Esophagus squamous epithelium (tissue), 5 donors: ENCODE data around the gene RABAC1. TPM values are rescaled to one million over a fixed set of nuclear protein-coding genes. Genes with fewer than 3 reads are reported as not detected.
"Not testable (repeated sequence)": the region's sequence is repeated elsewhere in the genome, so short reads cannot be mapped to it uniquely, and the experiment has no call there.

Source experiments
- DNase-seq: peaks from one replicate; lab custom pipeline; 2025; lab: John Stamatoyannopoulos, UW
- H3K27ac ChIP-seq, 4 donors: fragments of 200-600 bp; sonication (generic); one replicate each; pipeline ENCODE4 v1.5.1; 2016 to 2019; ENCODE audit warnings: mild to moderate bottlenecking in 1 of 4
- H3K27me3 ChIP-seq, 4 donors: fragments of 200-600 bp; sonication (generic); 1 replicate in 3 of 4; 2 replicates in 1 of 4; pipeline versions ENCODE4 v1.5.1 to v1.6.0; 2017 to 2021; ENCODE audit warnings: antibody characterized with exemption in 1 of 4
- H3K36me3 ChIP-seq, 3 donors: fragments of 200-600 bp; sonication (generic); one replicate each; pipeline ENCODE4 v1.5.1; 2016 to 2019
- H3K4me1 ChIP-seq, 3 donors: fragments of 200-600 bp; sonication (generic); one replicate each; pipeline ENCODE4 v1.5.1; 2017 to 2019
- H3K4me3 ChIP-seq, 4 donors: fragments of 200-600 bp; sonication (generic); 1 replicate in 3 of 4; 2 replicates in 1 of 4; pipeline ENCODE4 v1.5.1; 2016 to 2019; ENCODE audit warnings: mild to moderate bottlenecking in 2 of 4, moderate library complexity in 1 of 4
- H3K9me3 ChIP-seq, 3 donors: fragments of 200-600 bp; sonication (generic); one replicate each; pipeline ENCODE4 v1.5.1; 2016 to 2019
- POLR2A ChIP-seq, 4 donors: fragments of 450-650 bp; IDR thresholded peaks; one replicate each; pipeline ENCODE4 v1.6.1; 2017; ENCODE audit warnings: antibody characterized with exemption in 4 of 4, mild to moderate bottlenecking in 4 of 4, moderate library complexity in 3 of 4
- WGBS, 2 donors: methylation state at CpG; one replicate each; pipeline ENCODE4 v1.1.5; 2018; 5-methylcytosine and 5-hydroxymethylcytosine counted together
- intact Hi-C: fragments of 100-400 bp; cut with DNase I; formaldehyde crosslinking; loops from one replicate; pipeline ENCODE4 v1.15.0; 2022
- total RNA-seq, 4 donors: library from RNA; depleted of rRNA; stranded (reverse); fragments of >200 nt; gene quantifications; one replicate each; pipeline ENCODE4 v1.1.0, GENCODE V29; 2016
- TF ChIP-seq, protein P1 (sequence below), 6 experiments: fragments of 450-650 bp in 4 of 6; fragments of 200-600 bp in 2 of 6; sonication (generic) in 2 of 6; IDR thresholded peaks; one replicate each; pipeline ENCODE4 v1.5.1; 2016 to 2019; ENCODE audit warnings: antibody characterized with exemption in 6 of 6, mild to moderate bottlenecking in 4 of 6, moderate library complexity in 4 of 6
- donor health status: DM: yes; HTN: yes; CAD: no.

Gene RABAC1
- total RNA-seq, 4 donors from 2014 or later, result 47.4 to 113 (median 103) TPM

DNA sequence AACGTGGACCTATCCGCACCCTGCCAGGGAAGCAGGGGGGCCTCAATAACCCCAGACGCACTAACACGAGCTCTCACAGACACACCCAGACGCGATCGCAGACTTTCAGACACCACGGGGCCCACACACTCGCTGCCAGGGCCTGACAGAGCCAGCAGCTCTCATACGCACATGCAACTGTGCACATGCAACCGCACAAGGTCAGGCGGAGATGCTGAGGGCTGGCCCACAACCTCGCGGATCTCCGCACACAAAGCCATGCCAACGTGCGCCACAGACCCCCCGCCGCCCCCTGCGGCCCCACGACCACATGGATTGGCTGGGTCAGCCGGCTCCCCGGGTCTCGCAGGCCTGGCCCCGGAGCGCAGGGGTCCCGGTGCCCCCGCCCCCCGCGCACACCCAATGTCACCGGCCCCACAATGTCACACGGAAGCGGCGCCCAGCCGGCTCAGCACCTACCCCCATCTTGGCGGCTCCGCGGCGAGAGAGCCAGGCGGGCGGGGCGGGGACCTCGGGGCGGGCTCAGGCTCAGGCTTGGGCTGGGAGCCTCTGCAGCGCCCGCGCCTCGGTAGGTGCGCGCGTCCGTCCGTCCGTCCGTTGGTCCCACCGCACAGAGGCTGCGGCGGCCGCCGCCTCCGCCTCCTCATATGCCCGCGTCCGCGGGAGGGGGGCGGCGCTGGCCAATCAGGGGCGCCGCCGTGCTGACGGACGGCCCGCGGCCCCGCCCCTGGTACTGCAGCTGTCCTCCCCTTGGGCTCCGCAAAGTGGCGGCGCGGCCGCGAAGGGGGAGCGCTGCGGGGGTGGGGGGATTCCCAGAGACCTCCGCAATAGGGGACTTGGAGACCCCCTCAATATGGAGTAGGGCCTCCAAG is 34.7 kb upstream of the RABAC1 start, which contains the start of gene ATP1A3:
TSS of gene ATP1A3 (minus strand) at position 619 of the 872 bp plus-strand sequence. CDS start at position 465, 154 bp downstream.
- no peaks in the 10 kb centered on the region for H3K9me3 ChIP-seq
- H3K36me3 ChIP-seq, result no peaks in the 10 kb centered on the region
- peak within 1 kb of the TSS; percentile 23 to 69 (median 38) for H3K4me3 ChIP-seq
- H3K27ac ChIP-seq, result no peak within 1 kb of the TSS
- DNase-seq, result no peak
- intact Hi-C loops, result no loop called here
- WGBS, 2 donors, result 0 to 7% methylated on average over 6 to 7 of the region's 84 CpGs
- TF ChIP-seq POLR2A (IDR thresholded peaks at IDR 0.05), result no peak
- TF ChIP-seq, protein P1, sequence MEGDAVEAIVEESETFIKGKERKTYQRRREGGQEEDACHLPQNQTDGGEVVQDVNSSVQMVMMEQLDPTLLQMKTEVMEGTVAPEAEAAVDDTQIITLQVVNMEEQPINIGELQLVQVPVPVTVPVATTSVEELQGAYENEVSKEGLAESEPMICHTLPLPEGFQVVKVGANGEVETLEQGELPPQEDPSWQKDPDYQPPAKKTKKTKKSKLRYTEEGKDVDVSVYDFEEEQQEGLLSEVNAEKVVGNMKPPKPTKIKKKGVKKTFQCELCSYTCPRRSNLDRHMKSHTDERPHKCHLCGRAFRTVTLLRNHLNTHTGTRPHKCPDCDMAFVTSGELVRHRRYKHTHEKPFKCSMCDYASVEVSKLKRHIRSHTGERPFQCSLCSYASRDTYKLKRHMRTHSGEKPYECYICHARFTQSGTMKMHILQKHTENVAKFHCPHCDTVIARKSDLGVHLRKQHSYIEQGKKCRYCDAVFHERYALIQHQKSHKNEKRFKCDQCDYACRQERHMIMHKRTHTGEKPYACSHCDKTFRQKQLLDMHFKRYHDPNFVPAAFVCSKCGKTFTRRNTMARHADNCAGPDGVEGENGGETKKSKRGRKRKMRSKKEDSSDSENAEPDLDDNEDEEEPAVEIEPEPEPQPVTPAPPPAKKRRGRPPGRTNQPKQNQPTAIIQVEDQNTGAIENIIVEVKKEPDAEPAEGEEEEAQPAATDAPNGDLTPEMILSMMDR (IDR thresholded peaks at IDR 0.05), result no peak
- H3K4me1 ChIP-seq, result peaks cover 10 to 34% (median 15%) of the 10 kb centered on the region in 3 donors
- H3K27me3 ChIP-seq, result peaks cover 0 to 94% (median 25%) of the 10 kb centered on the region in 4 donors

GRCh38 chr19:41991925-41992569 is 32.9 kb upstream of the RABAC1 start:
- H3K36me3 ChIP-seq, DNase-seq, H3K9me3 ChIP-seq, H3K4me3 ChIP-seq, intact Hi-C loops, H3K27ac ChIP-seq: not testable (repeated sequence)
- WGBS, 2 donors, result 64 to 84% methylated on average over 7 to 9 of the region's 11 CpGs
- Histone ChIP-seq H3K4me1 (peaks cover 6 to 16% (median 11%) of the 10 kb centered on the region in 3 donors), H3K27me3 (peaks cover 0 to 81% (median 13%) of the 10 kb centered on the region in 4 donors)

DNA sequence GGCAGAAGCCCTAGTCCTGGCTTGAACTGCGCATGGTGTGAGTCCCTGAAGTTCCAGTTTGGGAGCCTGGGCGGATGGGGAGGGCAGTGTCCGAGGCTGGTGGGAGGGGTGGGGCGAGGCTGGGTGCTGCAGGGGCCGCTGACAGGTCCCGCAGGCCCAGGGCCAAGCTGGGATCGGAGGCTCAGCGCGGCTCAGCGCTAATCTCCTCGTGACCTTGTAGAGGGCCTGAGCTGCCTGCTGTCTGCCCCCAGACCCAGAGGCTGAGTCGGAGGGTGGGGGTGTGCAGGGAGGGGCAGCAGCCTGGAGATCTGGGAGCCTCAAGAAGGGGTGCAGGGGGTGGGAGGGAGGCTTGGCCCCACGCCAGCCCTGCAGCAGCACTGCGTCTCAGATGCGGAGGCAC is 31.9 kb upstream of the RABAC1 start:
- TF ChIP-seq, protein P1 (IDR thresholded peaks at IDR 0.05), result no peak
- TF ChIP-seq POLR2A (IDR thresholded peaks at IDR 0.05), result no peak

DNA sequence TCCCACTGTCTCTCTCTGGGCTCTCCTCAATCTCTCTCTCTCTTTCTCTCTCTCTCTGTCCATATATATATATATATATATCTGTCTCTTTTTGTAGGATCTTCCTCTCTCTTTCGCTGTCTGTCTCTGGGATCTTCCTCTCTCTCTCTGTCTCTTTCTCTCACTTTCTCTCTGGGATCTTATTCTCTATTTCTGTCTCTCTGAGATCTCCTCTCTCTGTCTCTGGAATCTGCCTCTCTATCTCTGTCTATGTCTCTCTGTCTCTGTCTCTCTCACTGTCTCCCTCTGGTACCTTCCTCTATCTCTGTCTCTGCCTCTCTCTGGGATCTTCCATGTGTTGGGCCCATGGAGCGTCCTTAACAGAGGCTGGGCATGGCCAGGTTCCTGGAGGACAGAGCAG is 31.5 kb upstream of the RABAC1 start:
- no peak for TF ChIP-seq POLR2A (IDR thresholded peaks at IDR 0.05)
- TF ChIP-seq, protein P1 (IDR thresholded peaks at IDR 0.05), result no peak
- Histone ChIP-seq H3K4me1 (peaks cover 6 to 16% (median 11%) of the 10 kb centered on the region in 3 donors), H3K9me3 (no peaks in the 10 kb centered on the region), H3K27ac (no peak overlapping the region), H3K27me3 (peaks cover 0 to 66% (median 10%) of the 10 kb centered on the region in 4 donors), H3K36me3 (no peaks in the 10 kb centered on the region), H3K4me3 (no peak overlapping the region)
- DNase-seq, result no peak
- intact Hi-C loops, result no loop called here
- 73 to 80% methylated on average over 1 to 2 of the region's 2 CpGs for WGBS, 2 donors

More for the DNA sequence above, 31.9 kb upstream of the RABAC1 start:
- Histone ChIP-seq H3K4me1 (peaks cover 6 to 16% (median 11%) of the 10 kb centered on the region in 3 donors), H3K27ac (no peak overlapping the region), H3K9me3 (no peaks in the 10 kb centered on the region), H3K36me3 (no peaks in the 10 kb centered on the region), H3K27me3 (peaks cover 0 to 70% (median 11%) of the 10 kb centered on the region in 4 donors), H3K4me3 (no peak overlapping the region)
- no peak for DNase-seq
- intact Hi-C loops, result no loop called here
- 50% methylated on average over 4 of the region's 15 CpGs; no CpG with 5 or more reads in 1 of the 2 donors for WGBS, 2 donors

DNA sequence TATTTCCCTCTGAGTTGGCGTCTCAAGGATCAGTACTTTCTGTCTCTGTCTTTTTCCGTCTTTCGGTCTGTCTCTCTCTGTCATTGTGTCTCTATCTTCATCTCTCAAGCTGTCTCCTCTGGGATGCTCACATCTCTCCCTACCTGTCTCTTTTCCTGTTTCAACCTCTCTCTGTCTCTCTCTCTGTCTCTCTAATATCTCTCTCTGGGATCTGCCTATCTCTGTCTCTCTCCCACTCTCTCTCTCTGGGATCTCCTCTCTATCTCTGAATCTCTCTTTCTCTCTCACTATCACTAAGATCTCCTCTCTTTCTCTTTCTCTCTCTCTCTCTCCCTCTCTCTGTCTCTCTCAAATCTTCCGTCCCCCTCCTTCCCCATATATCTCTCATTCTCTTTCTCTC is 30.9 kb upstream of the RABAC1 start:
- no peak overlapping the region for H3K27ac ChIP-seq
- H3K4me1 ChIP-seq, result peaks cover 6 to 16% (median 11%) of the 10 kb centered on the region in 3 donors
- TF ChIP-seq POLR2A (IDR thresholded peaks at IDR 0.05), result no peak
- TF ChIP-seq, protein P1 (IDR thresholded peaks at IDR 0.05), result no peak
- H3K36me3 ChIP-seq, result no peaks in the 10 kb centered on the region
- no peak for DNase-seq
- intact Hi-C loops, result no loop called here
- H3K9me3 ChIP-seq, result no peaks in the 10 kb centered on the region
- peaks cover 0 to 60% (median 9%) of the 10 kb centered on the region in 4 donors for H3K27me3 ChIP-seq
- 73 to 86% methylated on average over 4 of the region's 4 CpGs for WGBS, 2 donors
- H3K4me3 ChIP-seq, result no peak overlapping the region
